T-helper 1 cell (primary cell): ENCODE results near the gene NOL6.
"Not testable (repeated sequence)": the region's sequence is repeated elsewhere in the genome, so short reads cannot be mapped to it uniquely, and the experiment has no call there.

Experiments
- DNase-seq, 5 donors: peaks; one replicate each; pipeline ENCODE4 v3.0.0-alpha.2; 2012 to 2020
- total RNA-seq, 4 donors: gene quantifications; one replicate each; lab custom pipeline; 2026; lab: John Stamatoyannopoulos, UW

NOL6 gene
- 50.3 to 85.7 (median 62.1) reads per million in 4 donors for total RNA-seq

- peak; percentile 92 to 99 (median 96) for DNase-seq
Measured at GRCh38 chr9:33473643-33474352, at the start of gene NOL6. Gene NOL6, minus strand, starts transcription at chr9:33473924. Its CDS starts 82 bp downstream, at chr9:33473842.

DNA sequence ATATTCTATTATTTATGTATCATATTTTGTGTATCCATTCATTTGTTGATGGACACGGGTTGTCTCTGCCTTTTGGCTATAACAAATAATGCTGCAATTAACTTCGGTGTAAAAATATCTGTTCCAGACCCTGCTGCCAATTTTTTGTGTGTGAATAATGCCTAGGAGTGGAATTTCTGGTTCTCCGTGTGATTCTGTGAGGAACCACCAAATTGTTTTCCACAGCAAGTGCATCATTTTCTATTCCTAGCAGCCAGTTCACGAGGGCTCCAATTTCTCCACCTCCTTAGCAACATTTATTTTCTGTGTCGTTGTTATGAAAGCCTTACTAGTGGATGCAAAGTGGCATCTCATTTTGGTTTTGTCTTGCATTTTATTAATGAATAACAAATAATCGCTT, 48.1 kb upstream of the NOL6 start:
- DNase-seq, result not testable (repeated sequence)

DNA sequence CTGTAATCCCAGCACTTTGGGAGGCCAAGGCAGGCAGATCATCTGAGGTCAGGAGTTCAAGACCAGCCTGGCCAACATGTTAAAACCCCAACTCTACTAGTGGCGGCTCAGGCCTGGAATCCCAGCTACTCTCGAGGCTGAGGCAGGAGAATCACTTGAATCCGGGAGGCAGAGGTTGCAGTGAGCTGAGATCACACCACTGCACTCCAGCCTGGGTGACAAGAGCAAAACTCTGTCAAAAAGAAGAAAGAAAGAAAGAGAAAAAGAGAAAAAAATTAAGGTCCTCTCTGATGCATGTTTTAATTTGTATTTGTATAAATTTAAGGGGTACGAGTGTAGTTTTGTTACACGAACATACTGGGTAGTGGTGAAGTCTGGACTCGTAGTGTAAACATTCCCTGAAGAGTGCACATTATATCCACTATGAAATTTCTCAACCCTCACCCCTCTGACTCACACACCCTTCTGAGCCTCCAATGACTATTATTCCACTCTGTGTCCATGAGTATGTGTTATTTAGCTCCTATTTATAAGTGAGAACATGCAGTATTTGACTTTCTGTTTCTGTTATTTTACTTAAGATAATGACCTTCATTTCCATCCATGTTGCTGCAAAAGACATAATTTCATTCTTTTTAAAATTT, 44.3 kb upstream of the NOL6 start:
- not testable (repeated sequence) for DNase-seq

GRCh38 chr9:33517373-33517772, 43.6 kb upstream of the NOL6 start:
- no peak for DNase-seq

GRCh38 chr9:33516397-33516796, 42.7 kb upstream of the NOL6 start:
- not testable (repeated sequence) for DNase-seq

DNA sequence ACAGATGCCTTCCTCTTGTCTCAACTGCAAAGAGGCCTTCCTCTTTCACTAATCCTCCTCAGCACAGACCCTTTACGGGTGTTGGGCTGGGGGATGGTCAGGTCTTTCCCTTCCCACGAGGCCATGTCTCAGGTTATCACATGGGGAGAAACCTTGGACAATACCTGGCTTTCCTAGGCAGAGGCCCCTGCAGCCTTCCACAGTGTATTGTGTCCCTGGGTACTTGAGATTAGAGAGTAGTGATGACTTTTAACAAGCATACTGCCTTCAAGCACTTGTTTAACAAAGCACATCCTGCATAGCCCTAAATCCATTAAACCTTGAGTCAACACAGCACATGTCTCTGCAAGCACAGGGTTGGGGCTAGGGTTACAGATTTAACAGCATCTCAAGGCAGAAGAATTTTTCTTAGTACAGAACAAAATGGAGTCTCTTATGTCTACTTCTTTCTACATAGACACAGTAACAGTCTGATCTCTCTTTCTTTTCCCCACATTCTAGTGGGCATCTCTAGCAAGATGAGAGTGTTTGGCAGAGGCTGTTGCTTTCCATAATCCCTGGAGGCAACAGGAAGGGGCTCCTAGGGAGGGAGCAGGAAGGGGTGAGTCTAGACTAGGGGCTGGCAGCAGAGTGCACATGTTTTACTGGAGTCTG, 41.7 kb upstream of the NOL6 start:
- DNase-seq, result not testable (repeated sequence)

DNA sequence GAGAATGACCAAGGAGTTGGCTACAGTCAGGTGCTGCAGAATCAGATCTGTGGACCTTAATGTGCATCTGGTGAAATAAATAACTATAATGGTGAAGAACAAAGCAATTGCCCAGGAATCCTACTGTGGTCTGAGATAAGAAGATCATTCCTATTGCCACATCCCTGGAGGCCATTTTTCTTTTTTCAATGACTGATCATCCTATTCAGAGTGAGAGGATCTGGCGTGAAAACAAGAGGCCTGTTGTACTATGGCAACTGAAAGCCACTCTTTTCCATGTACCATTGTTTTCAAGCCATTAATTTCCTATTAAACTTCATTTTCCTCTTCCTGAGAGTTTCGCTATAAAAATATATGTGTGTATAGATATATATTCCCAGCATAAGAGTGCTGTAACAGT, 38.8 kb upstream of the NOL6 start:
- DNase-seq, result not testable (repeated sequence)

DNA sequence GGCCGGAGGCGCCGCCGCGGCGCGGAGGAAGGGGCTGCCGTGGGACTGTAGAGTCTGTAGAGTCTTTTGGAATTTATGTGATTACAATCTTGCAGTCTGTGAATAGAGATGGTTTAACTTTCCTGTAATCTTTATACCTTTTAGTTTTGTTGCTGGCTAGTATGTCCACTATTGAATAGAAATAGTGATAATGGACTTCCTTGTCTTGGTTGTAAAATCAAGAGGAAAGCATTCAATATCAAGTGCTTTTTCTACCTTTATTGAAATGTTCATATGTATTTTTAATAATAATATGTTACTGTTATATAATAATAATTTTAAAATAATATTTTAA, 37.4 kb upstream of the NOL6 start:
- DNase-seq, result not testable (repeated sequence)

- peak in 2 of 5 donors; percentile 8 to 55 for DNase-seq
Measured at GRCh38 chr9:33510262-33511183, 36.8 kb upstream of the NOL6 start.

- no peak for DNase-seq
Measured at GRCh38 chr9:33506626-33507370, 33.1 kb upstream of the NOL6 start.

DNA sequence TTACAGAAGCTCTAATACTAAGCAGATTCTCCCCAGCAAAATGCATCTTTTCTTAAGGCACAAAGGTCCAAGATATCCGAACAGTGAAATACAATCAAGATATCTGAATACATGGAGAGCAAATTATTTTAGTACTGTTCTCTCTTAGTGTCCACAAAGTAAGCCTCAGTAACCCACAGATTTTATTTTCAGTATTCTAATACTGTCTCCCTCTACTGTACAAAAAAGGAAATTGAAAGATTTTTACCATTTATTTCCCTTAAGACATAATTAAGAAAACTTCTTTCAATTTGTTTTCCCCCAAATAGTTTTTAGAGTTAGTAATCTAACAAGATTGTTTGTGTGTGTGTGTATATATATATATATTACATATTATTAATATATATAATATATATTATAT, 24.7 kb upstream of the NOL6 start:
- no peak for DNase-seq

GRCh38 chr9:33493819-33494218, 20.1 kb upstream of the NOL6 start:
- not testable (repeated sequence) for DNase-seq

- no peak for DNase-seq
Measured at GRCh38 chr9:33489066-33489465, 15.3 kb upstream of the NOL6 start.

- DNase-seq, result not testable (repeated sequence)
Measured at GRCh38 chr9:33485312-33485711, 11.6 kb upstream of the NOL6 start.

DNA sequence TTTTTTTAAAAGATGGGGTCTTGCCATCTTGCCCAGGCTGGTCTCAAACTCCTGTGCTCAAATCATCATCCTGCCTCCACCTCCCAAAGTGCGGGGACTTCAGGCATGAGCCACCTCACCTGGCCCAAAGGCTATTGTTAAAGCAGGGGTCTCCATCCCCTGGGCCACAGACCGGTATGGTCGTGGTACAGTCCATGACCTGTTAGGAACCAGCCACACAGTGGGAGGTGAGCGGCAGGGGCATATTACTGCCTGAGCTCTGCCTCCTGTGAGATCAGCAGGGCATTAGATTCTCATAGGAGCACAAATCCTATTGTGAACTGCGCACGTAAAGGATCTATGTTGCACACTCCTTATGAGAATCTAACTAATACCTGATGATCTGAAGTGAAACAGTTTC, 7.3 kb upstream of the NOL6 start:
- no peak for DNase-seq

DNA sequence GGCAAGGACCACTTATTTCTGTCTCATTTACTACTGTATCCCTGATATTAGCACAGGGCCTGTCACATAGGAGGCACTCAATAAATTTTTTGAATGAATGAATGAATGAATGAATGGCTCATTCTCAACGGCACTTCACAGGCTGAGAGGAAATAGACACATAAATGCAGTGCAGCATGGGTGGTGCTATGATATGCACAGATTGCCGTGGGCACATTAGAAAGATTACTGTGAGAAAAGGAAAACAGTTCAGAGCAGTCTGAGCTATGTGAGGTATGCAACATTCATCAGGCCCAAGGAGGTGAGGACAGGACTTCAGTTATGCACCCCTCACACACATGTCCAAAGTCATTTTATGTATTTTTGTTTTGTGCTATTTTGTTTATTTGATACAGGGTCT, 6.4 kb upstream of the NOL6 start:
- DNase-seq, result no peak

GRCh38 chr9:33476503-33476902, 2.8 kb upstream of the NOL6 start:
- DNase-seq, result no peak

DNA sequence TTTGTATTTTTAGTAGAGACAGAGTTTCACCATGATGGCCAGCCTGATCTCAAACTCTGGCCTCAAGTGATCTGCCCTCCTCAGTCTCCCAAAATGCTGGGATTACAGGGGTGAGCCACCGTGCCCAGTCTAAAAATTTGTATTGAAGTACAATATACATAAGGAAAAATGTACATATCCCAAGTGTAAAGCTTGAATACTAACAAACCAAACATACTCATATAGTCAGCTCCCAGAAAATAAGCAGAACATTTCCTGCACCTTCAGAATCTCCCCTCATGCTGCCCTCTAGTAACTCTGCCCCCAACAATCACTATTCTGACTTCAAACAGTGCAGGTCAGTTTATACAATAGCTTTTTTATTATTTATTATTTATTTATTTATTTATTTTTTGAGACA, 1.6 kb upstream of the NOL6 start:
- DNase-seq, result no peak

DNA sequence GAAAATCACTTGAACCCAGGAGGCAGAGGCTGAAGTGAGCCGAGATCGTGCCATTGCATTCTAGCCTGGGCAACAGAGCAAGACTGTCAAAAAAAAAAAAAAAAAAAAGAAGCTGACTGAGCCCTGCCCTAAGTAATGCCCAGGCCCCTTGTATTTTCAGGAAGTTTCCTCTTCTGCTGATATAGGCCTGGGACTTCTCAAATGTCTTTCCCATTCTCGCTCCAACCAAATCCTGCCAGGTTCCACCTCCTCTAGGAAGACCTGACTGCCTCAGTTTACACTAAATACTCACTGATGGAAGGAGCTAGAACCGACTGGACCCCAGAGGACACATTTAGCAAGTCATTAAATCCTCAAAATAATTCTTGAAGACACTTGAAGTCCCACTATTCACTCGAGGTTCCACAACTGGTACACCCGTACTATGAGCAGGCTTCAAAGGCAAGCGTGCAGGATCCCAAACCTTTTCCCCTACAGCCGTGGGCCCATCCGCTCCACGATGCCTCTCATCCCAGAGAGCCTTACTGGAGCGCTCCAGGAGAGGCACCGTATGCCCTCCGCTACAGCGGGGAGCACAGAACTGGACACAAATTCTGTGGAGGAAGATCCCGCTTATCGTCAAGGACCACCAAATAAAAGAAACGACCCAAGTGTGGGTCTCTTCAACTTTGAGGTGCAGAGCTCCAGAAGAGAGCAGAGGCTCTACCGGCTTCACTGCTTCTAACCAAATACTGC, 676 bp downstream of the NOL6 start:
- no peak for DNase-seq

DNA sequence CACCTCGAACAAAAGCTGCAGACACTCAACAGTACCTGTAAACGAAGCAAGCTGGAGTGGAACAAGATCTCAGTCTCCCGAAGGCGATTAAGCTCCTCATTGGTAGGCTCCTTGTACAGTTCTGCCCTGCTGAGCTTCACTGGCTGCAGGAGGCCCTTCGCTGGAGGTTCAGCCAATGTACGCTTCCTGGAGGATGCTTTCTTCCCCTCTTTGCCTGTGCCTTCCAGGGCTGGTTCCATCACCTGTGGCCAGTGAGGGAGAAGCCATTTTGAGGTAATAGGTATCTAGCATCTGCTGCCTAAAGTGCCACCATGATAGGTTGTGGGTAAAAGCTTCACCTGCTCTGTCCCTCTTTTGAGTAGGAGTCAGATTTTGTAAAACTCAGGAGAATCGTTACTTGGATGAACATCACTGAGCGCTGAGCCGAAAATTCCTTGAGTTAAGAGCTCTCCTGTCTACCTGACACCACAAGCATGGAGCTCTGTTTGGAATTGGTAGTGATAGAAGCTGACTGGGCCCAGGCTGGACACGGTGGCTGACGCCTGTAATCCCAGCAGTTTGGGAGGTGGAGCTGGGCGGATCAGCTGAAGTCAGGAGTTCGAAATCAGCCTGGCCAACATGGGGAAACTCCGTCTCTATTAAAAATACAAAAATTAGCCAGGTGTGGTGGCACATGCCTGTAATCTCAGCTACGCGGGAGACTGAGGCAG, 1.4 kb downstream of the NOL6 start:
- no peak for DNase-seq

DNA sequence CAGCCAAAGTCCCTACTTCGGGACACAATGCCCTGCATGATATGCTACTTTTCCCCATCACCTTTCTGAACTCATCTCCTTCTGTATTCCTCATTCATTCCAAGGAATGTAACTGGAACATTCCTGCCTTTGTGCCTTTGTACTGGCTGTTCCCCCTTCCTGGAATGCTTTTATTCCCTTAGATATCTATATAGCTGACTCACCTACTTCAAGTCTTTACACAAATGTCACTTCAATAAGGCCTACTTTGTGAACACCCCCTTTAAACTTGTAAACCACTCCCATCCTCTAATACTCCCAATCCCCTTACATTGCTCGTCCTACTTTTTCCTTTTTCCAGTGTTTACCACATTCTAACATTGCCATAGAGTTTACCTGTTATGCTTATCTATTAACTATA, 2.4 kb downstream of the NOL6 start:
- no peak for DNase-seq
